T47D (cell line): Measurements from ENCODE around the gene ABCG1.
"Not testable (repeated sequence)": the region's sequence is repeated elsewhere in the genome, so short reads cannot be mapped to it uniquely, and the experiment has no call there.

Experiments used
- DNase-seq, 2 experiments: peaks; one replicate each; pipeline versions ENCODE4 v3.0.0 to v3.0.0-alpha.2; 2011 to 2012; ENCODE audit warnings: low read depth in 1 of 2, low spot score in 1 of 2
- JUND ChIP-seq: IDR thresholded peaks from 2 replicates; pipeline ENCODE4 v1.6.1; 2012; ENCODE audit warnings: low read depth
- in situ Hi-C: cut with HindIII; loops from 2 replicates; pipeline ENCODE4 v1.10.0; 2016; ENCODE audit warnings: low sequenced_read_pairs, low pct_unique_long_range_greater_than_20kb

Gene ABCG1

GRCh38 chr21:42291751-42292562, 73.0 kb downstream of the ABCG1 start:
- DNase-seq, result peak in 1 of 2 experiments; percentile 39
- in situ Hi-C loops, result no loop called here
- TF ChIP-seq JUND, result no peak

- DNase-seq, in situ Hi-C loops: not testable (repeated sequence)
Measured at GRCh38 chr21:42292563-42293142, 73.7 kb downstream of the ABCG1 start.

- in situ Hi-C loops, result no loop called here
- DNase-seq, result no peak
- no peak for TF ChIP-seq JUND
Measured at GRCh38 chr21:42293649-42294272, 74.8 kb downstream of the ABCG1 start.

GRCh38 chr21:42294273-42294880, 75.4 kb downstream of the ABCG1 start:
- in situ Hi-C loops, result no loop called here

GRCh38 chr21:42295845-42296244, 76.9 kb downstream of the ABCG1 start:
- no peak for DNase-seq
- TF ChIP-seq JUND, result no peak
- in situ Hi-C loops, result no loop called here

More at GRCh38 chr21:42294273-42294880, 75.4 kb downstream of the ABCG1 start:
- no peak for DNase-seq
- no peak for TF ChIP-seq JUND

GRCh38 chr21:42296501-42296900, 77.6 kb downstream of the ABCG1 start:
- DNase-seq, result no peak
- in situ Hi-C loops, result no loop called here
- no peak for TF ChIP-seq JUND

- in situ Hi-C loops, result no loop called here
- DNase-seq, result no peak
- TF ChIP-seq JUND, result no peak
Measured at GRCh38 chr21:42297377-42297776, 78.4 kb downstream of the ABCG1 start.

GRCh38 chr21:42298237-42298636, 79.3 kb downstream of the ABCG1 start:
- in situ Hi-C loops, result no loop called here
- DNase-seq, result no peak
- no peak for TF ChIP-seq JUND

- no peak for TF ChIP-seq JUND
- no peak for DNase-seq
- in situ Hi-C loops, result no loop called here
Measured at GRCh38 chr21:42298657-42299056, 79.7 kb downstream of the ABCG1 start.

GRCh38 chr21:42299324-42300044, 80.5 kb downstream of the ABCG1 start:
- no peak for DNase-seq
- in situ Hi-C loops, result no loop called here

GRCh38 chr21:42300045-42300583, 81.2 kb downstream of the ABCG1 start:
- in situ Hi-C loops, result no loop called here
- no peak for TF ChIP-seq JUND

More at GRCh38 chr21:42299324-42300044, 80.5 kb downstream of the ABCG1 start:
- no peak for TF ChIP-seq JUND

GRCh38 chr21:42300956-42301355, 82.0 kb downstream of the ABCG1 start:
- no peak for TF ChIP-seq JUND
- no peak for DNase-seq
- in situ Hi-C loops, result no loop called here

More at GRCh38 chr21:42300045-42300583, 81.2 kb downstream of the ABCG1 start:
- no peak for DNase-seq
